HUES48 (cell line): ENCODE measurements around the gene COPS9.

Experiments
- H3K27ac ChIP-seq: one replicate; pipeline ENCODE4 v1.7.0; 2013; ENCODE audit warnings: low read depth, low read length, inconsistent platforms
- H3K27me3 ChIP-seq: 2 replicates; pipeline ENCODE4 v1.6.1; 2013; ENCODE audit warnings: mild to moderate bottlenecking, low read length; ENCODE audit not compliant: control insufficient read depth, insufficient read depth
- H3K36me3 ChIP-seq: 2 replicates; pipeline ENCODE4 v1.6.1; 2013; ENCODE audit warnings: low read length; ENCODE audit not compliant: control insufficient read depth, insufficient read depth
- H3K4me1 ChIP-seq: 2 replicates; pipeline ENCODE4 v1.6.1; 2013; ENCODE audit warnings: mild to moderate bottlenecking, low read length; ENCODE audit not compliant: control insufficient read depth, insufficient read depth
- H3K4me3 ChIP-seq: 2 replicates; pipeline ENCODE4 v1.5.1; 2013; ENCODE audit warnings: mild to moderate bottlenecking, low read depth, low read length
- H3K9ac ChIP-seq: 2 replicates; pipeline ENCODE4 v1.6.1; 2013; ENCODE audit warnings: mild to moderate bottlenecking, low read depth, low read length, moderate library complexity
- H3K9me3 ChIP-seq: 2 replicates; pipeline ENCODE4 v1.6.1; 2013; ENCODE audit warnings: low read length; ENCODE audit not compliant: control insufficient read depth, insufficient read depth

COPS9 gene

DNA sequence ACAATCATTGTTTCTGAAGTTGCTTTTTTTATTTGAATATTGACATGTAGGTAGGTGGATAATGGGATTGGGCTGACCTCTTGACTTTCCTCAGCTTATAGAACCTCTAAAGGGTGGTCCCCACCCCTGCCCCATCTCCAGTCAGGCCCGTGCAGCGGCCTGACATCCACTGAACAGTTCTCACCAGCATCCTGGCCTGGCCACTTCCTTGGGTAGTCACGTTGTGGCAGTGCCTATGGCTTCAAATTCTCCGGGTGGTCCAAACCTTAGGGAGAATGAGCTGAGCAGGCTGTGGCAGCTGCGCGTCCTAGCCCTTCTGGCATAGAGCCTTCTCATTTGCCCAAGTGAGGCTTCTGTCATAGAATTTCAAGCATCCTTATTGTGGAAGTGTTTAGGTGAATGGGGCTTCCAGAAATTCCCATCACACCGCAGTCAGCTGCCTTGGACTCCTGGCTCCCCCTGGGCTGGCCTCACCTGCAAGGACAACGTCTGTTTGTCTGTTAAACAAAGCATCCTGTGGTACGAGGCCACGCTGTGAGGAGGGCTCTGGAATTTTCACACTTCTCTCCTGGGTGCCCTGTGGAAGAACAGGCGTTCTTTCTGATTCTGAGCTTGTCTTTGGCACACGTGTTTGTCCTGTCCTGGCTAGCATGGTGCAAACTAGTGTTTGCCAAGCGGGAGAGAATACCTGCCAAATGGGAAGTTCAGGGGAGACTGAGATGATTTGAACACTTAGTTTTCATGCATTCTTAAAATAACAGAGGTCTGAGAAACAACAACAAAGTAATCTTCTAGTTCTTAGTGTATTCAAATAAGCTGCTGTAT, 36.2 kb upstream of the COPS9 start:
- no peaks in the 10 kb centered on the region for H3K9me3 ChIP-seq
- H3K9ac ChIP-seq = no peak overlapping the region
- no peaks in the 10 kb centered on the region for H3K27me3 ChIP-seq
- H3K4me3 ChIP-seq = no peak overlapping the region
- H3K36me3 ChIP-seq = no peaks in the 10 kb centered on the region
- H3K4me1 ChIP-seq = no peaks in the 10 kb centered on the region
- no peak overlapping the region for H3K27ac ChIP-seq

DNA sequence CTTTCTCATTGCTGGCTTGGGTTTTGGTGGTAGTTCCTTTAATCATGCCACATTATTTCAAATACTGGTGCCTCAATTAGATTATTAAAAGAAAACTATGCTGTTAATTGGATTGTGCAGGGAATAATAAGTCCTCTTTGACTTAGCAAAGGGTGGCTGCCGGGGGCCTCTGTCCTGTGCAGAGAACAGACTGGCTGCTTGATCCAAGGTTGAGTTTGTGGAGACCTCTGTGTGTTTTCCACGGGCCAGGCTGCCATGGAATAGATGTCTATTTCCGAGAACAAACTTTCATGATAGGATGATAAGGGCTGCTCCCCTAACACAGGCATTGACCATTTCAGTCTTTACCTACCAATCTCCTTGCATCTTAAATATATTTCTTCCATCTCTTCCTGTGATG, 34.8 kb upstream of the COPS9 start:
- Histone ChIP-seq H3K9me3 (no peaks in the 10 kb centered on the region), H3K27ac (no peak overlapping the region), H3K27me3 (no peaks in the 10 kb centered on the region), H3K36me3 (no peaks in the 10 kb centered on the region), H3K4me3 (no peak overlapping the region), H3K4me1 (no peaks in the 10 kb centered on the region), H3K9ac (no peak overlapping the region)

DNA sequence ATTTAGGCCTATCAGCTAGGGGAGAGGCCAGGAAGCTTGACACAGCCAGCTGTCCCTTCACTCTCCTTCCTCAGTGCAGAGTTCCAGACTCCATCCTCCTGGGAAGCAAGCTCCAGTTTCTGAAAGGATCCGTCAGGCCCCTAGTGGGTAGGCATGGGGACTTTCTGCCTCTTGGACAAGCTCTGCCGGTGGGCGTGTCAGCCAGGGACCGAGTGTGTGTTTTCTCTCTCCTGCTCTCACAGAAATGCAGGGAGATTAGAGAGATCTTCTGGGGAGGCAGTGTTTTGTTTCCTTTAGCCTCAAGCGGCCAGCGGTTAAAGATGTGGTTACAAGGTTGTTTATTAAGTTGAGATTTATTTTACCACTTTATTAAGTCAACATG, 34.2 kb upstream of the COPS9 start:
- H3K27ac ChIP-seq = no peak overlapping the region

DNA sequence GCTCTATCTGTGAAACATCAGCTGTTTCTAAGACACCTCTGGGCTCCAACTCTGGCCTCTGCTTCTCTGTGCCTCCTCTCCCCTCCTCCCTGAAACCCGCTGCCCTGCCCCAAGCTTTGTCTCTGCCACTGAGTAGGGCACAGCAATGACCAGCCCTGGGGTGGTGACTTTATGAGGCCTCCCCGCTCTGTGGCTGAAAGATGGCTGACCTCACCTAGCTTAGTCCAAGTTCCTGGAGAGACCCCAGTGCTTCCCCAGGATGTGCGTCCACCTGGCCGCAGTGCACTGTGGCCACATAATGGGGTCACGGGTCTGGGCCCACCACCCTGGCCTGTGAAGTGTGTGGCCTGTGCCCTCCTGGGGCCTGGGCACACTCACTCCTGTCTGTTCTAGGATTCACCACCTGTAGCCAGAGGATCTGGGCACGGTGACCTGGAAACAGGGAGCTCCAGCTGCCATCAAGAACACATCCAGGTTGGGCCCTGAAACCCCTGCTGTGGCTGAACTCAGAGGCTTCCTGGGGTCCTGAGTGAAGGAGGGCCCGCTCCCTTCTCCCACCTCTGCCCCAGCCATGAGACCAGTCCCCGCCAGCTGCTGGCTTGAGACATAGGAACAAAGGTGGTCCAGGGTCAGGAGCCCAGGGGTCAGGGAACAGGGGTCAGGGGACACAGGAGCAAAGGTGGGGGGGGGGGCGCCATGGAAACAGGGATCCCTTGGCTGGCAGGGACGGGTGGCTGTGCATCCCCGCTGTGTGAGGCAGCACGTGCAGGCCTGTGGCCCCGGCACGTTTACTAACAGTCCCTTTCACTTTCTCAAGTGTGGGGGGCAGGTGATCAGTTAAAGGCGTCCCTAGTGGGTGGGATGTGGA, 33.6 kb upstream of the COPS9 start:
- no peak overlapping the region for H3K27ac ChIP-seq
- no peaks in the 10 kb centered on the region for H3K27me3 ChIP-seq
- H3K4me1 ChIP-seq = no peaks in the 10 kb centered on the region
- H3K4me3 ChIP-seq = no peak overlapping the region
- no peak overlapping the region for H3K9ac ChIP-seq
- H3K36me3 ChIP-seq = no peaks in the 10 kb centered on the region
- H3K9me3 ChIP-seq = no peaks in the 10 kb centered on the region

More for the DNA sequence above, 34.2 kb upstream of the COPS9 start:
- no peaks in the 10 kb centered on the region for H3K9me3 ChIP-seq
- no peak overlapping the region for H3K9ac ChIP-seq
- no peaks in the 10 kb centered on the region for H3K36me3 ChIP-seq
- no peaks in the 10 kb centered on the region for H3K27me3 ChIP-seq
- no peaks in the 10 kb centered on the region for H3K4me1 ChIP-seq
- H3K4me3 ChIP-seq = no peak overlapping the region

DNA sequence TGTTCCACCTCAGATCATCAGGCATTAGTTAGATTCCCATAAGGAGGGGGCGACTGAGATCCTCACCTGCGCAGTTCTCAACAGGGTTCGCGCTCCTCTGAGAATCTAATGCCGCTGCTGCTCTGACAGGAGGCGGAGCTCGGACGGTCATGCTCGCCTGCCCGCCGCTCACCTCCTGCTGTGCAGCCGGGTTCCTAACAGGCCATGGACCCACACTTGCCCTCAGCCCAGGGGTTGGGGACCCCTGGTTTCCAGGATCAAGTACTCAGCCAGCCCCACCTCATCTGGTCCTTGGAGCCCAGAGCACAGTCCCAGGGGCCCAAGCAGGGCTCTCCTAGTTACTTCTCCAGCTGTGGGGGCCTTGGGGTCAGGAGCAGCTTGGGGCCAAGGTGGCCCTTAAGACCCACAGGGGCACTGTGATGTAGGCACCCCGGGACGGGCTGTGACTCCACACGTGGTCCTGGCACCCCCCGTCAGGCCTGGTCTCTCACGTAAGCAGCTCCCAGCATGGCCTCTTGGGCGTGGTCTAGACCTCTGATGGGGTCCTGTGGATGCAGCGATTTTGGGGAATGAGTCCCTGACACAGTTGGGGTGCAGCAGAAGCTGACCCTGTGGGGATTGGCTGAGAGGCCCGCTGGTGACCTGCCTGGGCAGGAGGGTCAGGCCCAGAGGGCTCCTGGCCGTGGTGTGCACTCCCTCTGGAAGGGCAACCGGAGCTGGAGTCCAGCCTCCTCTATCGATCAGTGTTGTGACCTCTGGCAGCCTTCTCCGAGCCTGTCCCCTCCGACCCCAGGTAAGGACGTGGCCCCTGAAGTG, 32.6 kb upstream of the COPS9 start:
- Histone ChIP-seq H3K4me1 (no peaks in the 10 kb centered on the region), H3K27me3 (no peaks in the 10 kb centered on the region), H3K36me3 (no peaks in the 10 kb centered on the region), H3K4me3 (no peak overlapping the region), H3K9me3 (peaks cover 6% of the 10 kb centered on the region; the same call in 1 of the 2 replicates), H3K9ac (no peak overlapping the region), H3K27ac (no peak overlapping the region)

DNA sequence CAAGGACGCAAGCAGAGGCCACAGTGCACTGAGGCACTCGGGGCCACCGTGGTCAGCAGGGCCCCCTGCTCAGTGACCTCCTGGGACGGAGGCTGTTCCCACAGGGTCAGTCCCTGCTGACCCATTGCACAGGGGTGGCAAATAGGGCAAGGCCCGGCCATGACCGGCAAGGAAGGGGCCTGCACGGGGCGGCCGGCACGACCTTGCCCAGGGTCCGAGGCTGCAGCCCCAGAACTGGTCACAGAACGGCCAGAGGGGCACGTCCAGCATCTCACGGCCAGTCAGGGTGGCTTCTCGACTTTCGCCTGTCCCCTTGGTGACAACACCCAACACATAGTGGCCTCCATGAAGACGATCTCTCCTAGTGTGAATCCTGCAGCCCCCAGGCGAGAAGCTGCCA, 31.9 kb upstream of the COPS9 start:
- Histone ChIP-seq H3K9ac (no peak overlapping the region), H3K27ac (no peak overlapping the region), H3K4me1 (no peaks in the 10 kb centered on the region), H3K36me3 (no peaks in the 10 kb centered on the region), H3K4me3 (no peak overlapping the region), H3K9me3 (peaks cover 7% of the 10 kb centered on the region; the same call in 1 of the 2 replicates), H3K27me3 (no peaks in the 10 kb centered on the region)

DNA sequence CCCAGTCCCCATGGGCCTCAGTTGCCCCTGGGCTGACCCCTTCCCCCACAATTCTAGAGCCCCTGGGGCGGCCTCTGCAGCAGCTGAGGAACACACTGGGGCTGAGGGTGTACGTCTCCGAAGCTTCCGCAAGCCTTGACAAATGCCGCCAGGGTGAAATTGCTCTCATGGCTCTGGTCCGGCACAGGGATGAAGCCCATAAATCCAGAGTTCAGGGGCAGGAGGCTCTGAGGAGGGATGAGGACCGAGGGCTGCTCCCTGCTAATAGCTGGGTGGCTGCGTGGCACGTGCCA, 31.4 kb upstream of the COPS9 start:
- Histone ChIP-seq H3K27me3 (no peaks in the 10 kb centered on the region), H3K9me3 (peaks cover 7% of the 10 kb centered on the region; the same call in 1 of the 2 replicates), H3K9ac (no peak overlapping the region), H3K27ac (no peak overlapping the region), H3K36me3 (no peaks in the 10 kb centered on the region), H3K4me3 (no peak overlapping the region), H3K4me1 (no peaks in the 10 kb centered on the region)

DNA sequence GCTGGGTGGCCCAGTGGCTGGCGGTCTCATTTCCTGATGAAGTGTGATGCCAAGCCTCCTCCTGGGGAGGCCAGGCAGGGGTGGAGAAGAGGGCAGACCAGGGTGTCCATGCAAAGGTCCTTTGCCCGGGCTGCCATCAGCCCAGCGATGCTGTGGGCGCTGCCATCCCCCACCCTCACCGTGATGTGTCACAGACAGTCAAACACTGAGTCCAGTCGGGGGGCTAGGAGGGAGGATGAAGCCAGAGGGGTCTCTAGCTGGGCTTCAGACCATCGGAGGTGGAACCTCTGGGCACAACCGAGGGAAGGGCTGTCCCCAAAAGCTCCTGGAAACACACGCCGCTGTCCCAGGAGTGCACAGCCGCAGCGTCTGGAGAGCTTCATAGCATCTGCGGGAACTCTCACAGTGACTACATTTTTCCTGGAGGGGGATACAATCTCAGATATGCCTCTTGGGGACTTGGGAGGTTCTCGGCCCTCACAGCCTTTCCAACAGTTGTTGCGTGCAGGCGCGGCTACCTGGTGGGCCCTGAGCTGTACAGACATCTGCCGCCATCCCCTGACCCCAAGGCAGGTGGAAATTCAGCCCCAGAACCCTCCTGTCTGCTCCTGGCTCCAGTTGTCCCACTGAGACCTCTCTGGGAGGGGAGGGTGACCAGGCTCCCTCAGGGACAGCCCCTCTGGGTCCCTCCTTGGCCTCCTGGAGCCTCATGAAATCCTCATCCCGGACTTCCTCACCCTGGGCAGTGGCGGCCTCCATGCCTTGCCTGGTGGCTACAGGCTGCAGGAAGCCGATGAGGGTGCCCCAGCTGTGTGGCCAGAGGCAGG, 30.9 kb upstream of the COPS9 start:
- H3K9ac ChIP-seq = no peak overlapping the region
- peaks cover 7% of the 10 kb centered on the region; the same call in 1 of the 2 replicates for H3K9me3 ChIP-seq
- H3K36me3 ChIP-seq = no peaks in the 10 kb centered on the region
- no peak overlapping the region for H3K27ac ChIP-seq
- no peaks in the 10 kb centered on the region for H3K4me1 ChIP-seq
- H3K27me3 ChIP-seq = no peaks in the 10 kb centered on the region
- no peak overlapping the region for H3K4me3 ChIP-seq

DNA sequence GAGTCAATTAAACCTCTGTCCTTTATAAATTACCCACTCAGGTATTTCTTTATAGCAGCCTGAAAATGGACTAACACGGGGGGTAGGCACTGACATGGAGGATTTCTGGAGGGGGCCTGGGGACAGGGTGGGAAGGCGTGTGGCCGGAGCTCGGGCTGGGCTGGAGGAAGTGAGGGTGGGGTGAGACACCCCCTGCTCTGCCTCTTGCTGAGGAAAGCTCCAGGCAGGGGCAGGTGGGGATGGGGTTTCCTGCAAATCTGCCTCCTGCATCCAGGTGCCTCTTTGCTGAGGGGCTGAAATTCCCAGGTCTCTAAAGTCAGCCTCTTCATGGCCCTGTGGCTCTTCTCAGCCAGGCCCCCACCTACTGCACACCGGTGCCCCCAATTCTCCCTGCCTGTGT, 30.1 kb upstream of the COPS9 start:
- Histone ChIP-seq H3K27me3 (no peaks in the 10 kb centered on the region), H3K36me3 (no peaks in the 10 kb centered on the region), H3K4me3 (no peak overlapping the region), H3K9ac (no peak overlapping the region), H3K27ac (no peak overlapping the region), H3K4me1 (no peaks in the 10 kb centered on the region), H3K9me3 (peaks cover 7% of the 10 kb centered on the region; the same call in 1 of the 2 replicates)

DNA sequence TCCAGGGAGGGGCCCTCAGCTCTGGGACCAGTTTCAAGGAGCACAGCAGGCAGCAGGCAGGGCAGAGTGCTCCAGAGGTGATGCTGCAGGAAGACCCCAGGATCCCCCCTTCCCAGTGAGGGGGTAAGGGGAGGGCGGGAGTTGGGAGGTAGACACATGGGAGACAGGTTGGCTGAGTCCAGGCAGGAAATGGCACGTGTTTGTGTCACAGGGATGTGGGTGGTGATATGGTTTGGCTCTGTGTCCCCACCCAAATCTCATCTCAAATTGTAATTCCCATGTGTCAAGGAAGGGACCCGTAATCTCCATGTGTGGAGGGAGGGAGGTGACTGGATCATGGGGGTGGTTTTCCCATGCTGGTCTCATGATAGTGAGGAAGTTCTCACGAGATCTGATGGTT, 29.6 kb upstream of the COPS9 start:
- Histone ChIP-seq H3K9ac (no peak overlapping the region), H3K9me3 (peaks cover 7% of the 10 kb centered on the region; the same call in 1 of the 2 replicates), H3K27me3 (no peaks in the 10 kb centered on the region), H3K27ac (no peak overlapping the region), H3K4me3 (no peak overlapping the region), H3K36me3 (no peaks in the 10 kb centered on the region), H3K4me1 (no peaks in the 10 kb centered on the region)
